Stimulated activated CD8-positive, alpha-beta memory T cell treated with anti-CD3 and anti-CD28 coated beads, Interleukin-15, amount 100 ng/mL, for 4 hours (primary cell): ENCODE measurements around the gene ELK4.

Experiments used
- DNase-seq, 2 donors: peaks; one replicate each; pipeline ENCODE4 v3.0.0-alpha.2; 2020; ENCODE audit warnings: low read depth in 2 of 2

ELK4 gene

GRCh38 chr1:205581321-205581980 is 50.4 kb downstream of the ELK4 start:
- no peak for DNase-seq

DNA sequence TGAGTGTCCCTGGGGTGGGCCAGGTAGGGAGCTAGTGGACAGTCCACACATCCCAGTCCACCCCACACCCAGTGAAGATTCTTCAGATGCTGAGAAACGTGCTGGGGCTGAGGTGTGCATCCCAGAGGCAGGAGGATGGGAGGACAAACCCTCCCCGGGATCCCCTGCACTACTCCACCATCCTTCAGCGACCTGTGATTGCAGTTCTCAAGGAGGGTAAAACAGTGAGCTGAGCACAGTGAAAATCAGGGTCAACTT is 51.0 kb downstream of the ELK4 start:
- DNase-seq = no peak

- DNase-seq = no peak
Observed at GRCh38 chr1:205580140-205580922, 51.5 kb downstream of the ELK4 start.

DNA sequence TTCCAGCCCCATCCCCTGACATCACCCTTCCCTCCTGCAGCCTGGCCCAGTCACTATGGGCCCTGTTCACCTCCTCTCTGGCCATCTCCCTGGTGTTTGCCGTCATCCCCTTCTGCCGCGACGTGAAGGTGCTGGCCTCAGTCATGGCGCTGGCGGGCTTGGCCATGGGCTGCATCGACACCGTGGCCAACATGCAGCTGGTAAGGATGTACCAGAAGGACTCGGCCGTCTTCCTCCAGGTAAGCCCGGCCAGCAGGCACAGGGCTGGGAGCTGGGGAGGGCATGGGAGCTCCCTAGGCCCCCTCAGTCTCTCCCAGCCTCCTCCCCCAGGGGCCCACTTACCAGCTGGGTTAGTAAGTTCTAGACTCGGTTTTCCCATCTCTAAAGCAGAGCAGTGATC is 52.1 kb downstream of the ELK4 start:
- DNase-seq = no peak

GRCh38 chr1:205578780-205579571 is 52.8 kb downstream of the ELK4 start:
- DNase-seq = no peak

DNA sequence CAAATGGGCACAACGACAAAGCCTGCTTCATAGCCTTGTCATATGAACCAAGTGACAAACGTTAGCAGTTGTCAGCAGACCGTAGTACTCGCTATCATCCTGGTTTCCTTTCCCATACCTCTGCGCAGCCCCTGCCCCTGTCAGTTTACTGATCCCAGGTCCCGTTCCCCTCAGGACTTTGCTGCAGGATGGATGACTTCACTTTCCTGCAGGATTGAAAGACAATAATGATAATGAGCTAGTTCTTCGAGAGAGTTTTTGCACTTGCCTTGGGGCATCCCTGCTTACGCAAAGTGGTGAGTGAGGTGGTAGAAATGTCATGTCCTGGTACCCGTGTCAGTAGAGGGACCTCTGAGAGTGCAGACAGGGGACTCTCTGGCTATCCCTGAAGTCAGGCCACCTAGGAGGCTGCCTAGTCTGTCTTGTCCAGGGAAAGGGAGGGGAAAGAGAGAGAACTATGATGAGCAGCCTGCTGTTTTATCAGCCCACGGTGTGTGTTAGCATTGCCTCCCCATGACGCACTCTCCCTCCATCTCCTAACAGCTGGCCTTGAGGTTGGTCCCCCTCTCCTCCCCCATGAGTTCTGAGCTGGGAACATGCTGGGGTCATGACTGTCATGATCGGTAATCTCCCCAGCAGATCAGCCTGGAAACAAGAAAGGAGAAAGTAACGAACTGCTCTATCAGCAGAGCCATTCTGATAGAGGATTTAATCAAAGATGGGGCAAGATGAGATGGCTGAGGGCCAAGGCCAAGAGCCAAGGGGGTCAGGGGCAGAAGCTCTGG is 53.7 kb downstream of the ELK4 start:
- no peak for DNase-seq

DNA sequence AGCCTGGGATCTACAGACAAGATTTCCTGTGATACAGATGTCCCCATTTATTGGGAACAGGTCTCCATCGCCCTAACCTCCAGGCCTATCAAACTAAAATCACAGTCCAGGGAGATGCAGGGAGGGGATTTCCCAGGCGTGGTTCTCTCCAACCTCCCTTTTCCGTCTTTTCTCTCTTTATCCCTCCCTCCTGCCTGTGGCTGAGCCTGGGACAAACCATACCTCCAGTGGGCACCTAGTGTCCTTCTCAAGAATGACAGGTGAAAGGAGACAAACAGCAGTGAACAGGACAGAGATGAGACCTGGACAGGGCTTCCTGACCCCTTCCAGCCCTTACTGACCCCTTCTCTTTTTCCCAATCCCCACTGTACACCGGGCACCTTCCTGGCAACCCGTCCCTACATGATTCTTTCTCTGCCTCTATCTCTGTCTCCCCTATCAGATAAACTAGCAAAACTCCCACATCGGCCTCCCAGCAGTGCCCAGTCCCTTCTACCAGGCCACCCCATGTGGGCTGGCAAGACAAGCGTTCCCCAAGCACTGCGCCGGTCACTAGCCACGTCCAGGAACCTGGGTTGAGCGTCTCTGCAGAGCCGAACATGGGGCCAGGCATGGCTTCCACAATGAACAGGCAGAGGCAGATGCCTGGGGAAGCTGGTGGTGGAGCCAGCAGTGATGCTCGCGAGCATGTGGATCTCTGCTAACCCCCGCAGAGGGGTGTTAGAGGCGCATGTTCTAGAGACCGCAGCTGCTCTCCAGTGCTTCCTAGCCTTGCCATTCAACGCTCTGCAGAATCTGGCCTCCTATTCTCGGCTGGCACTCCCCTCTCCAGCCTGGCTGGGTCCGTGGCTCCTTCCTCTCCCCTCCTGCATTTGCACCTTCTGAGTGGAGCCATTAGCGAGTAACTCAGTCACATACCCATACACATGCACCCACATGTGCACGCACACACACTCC is 54.7 kb downstream of the ELK4 start:
- DNase-seq = no peak

DNA sequence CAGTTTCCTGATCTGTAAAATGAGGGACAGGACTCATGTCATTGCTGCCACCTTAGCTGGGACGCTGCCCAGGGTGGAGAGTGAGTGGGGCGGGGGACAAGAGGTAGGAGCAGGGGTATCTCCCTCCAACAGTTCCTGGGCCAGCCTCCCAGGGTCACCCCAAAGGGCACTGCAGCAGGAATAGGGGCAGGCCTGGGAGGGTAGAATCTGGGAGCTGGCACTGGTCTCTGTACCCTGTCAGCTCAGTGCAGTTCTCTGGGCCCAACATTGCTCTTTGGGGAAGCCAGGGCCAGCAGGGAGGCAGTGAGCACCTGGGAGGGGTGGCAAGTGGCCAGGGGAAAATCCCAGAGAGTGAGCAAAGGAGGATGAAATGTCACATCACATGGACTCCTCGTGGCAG is 55.8 kb downstream of the ELK4 start:
- DNase-seq = no peak

DNA sequence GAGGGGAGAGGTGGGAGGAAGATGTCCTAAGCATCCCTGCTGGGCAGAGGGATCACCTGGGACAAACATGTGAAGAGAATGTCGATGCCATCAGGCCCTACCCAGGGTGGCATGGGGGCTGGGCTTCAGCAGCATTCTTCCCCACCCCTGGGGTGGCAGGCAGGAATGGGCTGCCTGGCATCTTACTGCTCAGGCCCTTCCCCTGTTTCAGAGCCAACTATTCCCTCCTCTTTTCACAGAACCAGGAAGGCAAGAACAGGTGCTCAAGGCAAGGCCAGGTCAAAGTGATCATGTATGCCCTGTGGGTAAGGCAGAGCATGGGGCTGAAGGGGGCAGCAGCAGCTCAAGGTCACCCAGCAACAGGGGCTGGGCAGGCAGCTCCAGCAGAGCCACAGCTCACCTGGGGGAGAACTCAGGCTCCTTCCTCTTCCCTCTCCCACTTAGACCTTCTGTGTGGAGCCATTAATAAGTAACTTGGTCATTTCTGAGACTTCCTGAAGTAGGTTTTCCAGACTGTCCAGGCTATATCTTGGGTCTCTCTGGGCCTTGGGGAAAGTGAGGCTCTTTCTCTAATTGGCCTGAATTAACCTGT is 56.4 kb downstream of the ELK4 start:
- no peak for DNase-seq

GRCh38 chr1:205572421-205572820 is 59.4 kb downstream of the ELK4 start:
- no peak for DNase-seq

- DNase-seq = no peak
Observed at GRCh38 chr1:205571747-205572146, 60.1 kb downstream of the ELK4 start.

- no peak for DNase-seq
Observed at GRCh38 chr1:205570796-205571537, 60.8 kb downstream of the ELK4 start.

- DNase-seq = no peak
Observed at GRCh38 chr1:205570173-205570501, 61.7 kb downstream of the ELK4 start.

DNA sequence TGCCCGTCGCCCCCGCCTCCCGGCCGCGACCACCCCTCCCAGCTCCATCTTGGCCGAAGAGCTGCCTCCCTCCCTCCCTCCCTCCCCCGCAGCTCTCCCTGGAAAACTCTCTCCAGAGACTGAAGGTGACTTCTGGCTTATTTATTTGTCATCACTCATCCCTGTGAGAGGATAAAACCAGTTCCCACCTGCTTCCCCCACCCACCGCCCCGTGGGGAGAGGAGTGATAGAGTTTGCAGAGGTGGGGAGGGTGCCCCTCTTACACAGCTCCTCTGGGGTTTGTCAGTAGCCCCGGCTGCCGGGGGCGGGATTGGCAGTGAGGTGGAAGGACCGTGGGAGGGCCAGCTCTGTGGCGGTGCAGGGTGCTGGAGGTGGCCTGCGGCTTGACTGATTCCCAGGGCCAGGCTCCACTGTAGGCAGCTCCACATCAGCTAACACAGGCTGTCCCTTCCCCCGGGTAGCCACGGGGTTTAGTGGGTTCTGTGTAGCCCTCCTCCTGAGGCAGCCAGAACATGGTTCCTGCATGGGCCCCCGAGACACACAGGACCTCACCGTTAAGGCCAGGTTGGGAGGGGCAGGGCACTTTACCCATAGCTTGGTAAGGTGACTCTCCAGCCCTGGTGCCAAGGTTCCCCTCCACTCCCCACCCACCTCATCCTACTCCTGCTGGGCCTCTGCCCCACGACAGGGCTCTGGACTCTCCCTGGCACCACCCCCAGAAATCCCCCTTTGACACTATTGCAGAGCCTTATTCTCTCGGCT is 62.2 kb downstream of the ELK4 start:
- no peak for DNase-seq

- DNase-seq = no peak
Observed at GRCh38 chr1:205568469-205569361, 63.1 kb downstream of the ELK4 start.

GRCh38 chr1:205568135-205568468 is 63.7 kb downstream of the ELK4 start:
- DNase-seq = no peak

GRCh38 chr1:205567716-205568115 is 64.1 kb downstream of the ELK4 start:
- no peak for DNase-seq

- DNase-seq = no peak
Observed at GRCh38 chr1:205565799-205566198, 66.0 kb downstream of the ELK4 start.
